Ovary (tissue), 9 donors: ENCODE results near the gene C7orf33. TPM values are rescaled to one million over a fixed set of nuclear protein-coding genes. Genes with fewer than 3 reads are reported as not detected.

Experiments used
- DNase-seq, 5 donors: peaks; one replicate each; pipeline ENCODE4 v3.0.0-alpha.2; 2019 to 2020
- H3K27ac ChIP-seq, 2 donors: fragments of 200-600 bp; one replicate each; pipeline versions ENCODE4 v1.5.1 to v1.8.0; 2019 to 2022
- H3K27me3 ChIP-seq: fragments of 200-600 bp; one replicate; pipeline ENCODE4 v1.8.0; 2022
- H3K36me3 ChIP-seq: fragments of 200-600 bp; sonication (generic); one replicate; pipeline ENCODE4 v1.5.1; 2019
- H3K4me1 ChIP-seq: one replicate; pipeline ENCODE4 v1.8.1; 2013; ENCODE audit warnings: mild to moderate bottlenecking, moderate library complexity; ENCODE audit not compliant: insufficient read depth
- H3K4me3 ChIP-seq: fragments of 200-600 bp; sonication (generic); one replicate; pipeline ENCODE4 v1.5.1; 2017
- H3K9me3 ChIP-seq, 2 donors: fragments of 200-600 bp in 1 of 2; sonication (generic) in 1 of 2; one replicate each; pipeline versions ENCODE4 v1.5.1 to v1.8.1; 2013 to 2019; ENCODE audit warnings: mild to moderate bottlenecking in 1 of 2, moderate library complexity in 1 of 2
- EP300 ChIP-seq: sonication (generic); formaldehyde crosslinking; IDR thresholded peaks from one replicate; pipeline ENCODE4 v1.6.1; 2017; ENCODE audit warnings: antibody characterized with exemption
- POLR2A ChIP-seq: fragments of 450-650 bp; IDR thresholded peaks from one replicate; pipeline ENCODE4 v1.6.1; 2017; ENCODE audit warnings: antibody characterized with exemption, mild to moderate bottlenecking, moderate library complexity
- WGBS, 3 donors: extraction: QIAGEN DNeasy Blood & Tissue Kit in 1 of 3; methylation state at CpG; one replicate each; pipeline versions ENCODE4 v1.1.5 to v1.1.7; 2013 to 2017; 5-methylcytosine and 5-hydroxymethylcytosine counted together
- intact Hi-C, 4 donors: fragments of 100-400 bp; cut with DNase I; formaldehyde crosslinking; loops; one replicate each; pipeline versions ENCODE4 v1.11.0 to v1.15.1; 2022 to 2023
- polyA plus RNA-seq, 2 donors: library from polyadenylated mRNA; stranded (reverse); fragments of 200-250 nt in 1 of 2; fragments of 350-450 nt in 1 of 2; fragmentation: Illumina TruSeq in 1 of 2; extraction: RNeasy Lipid Tissue Mini Kit (QIAGEN cat#74804) in 1 of 2; gene quantifications; one replicate each; pipeline ENCODE4 v1.2.3, GENCODE V29; 2013 to 2014
- total RNA-seq, 7 donors: library from RNA; depleted of rRNA in 2 of 7; stranded (reverse); fragments of >200 nt in 2 of 7; fragmentation: NEBNext Ultra II Directional in 3 of 7; extraction: Animal tissue kit (Norgen Biotek cat#: 25700) in 3 of 7; gene quantifications; one replicate each; pipeline versions ENCODE4 v1.1.0 to v1.2.4, GENCODE V29; 2016 to 2023
- TF ChIP-seq, protein P1 (sequence below), 3 donors: fragments of 450-650 bp in 2 of 3; fragments of 200-600 bp in 1 of 3; IDR thresholded peaks; one replicate each; pipeline versions ENCODE4 v1.5.1 to v1.8.0; 2016 to 2022; ENCODE audit warnings: antibody characterized with exemption in 3 of 3, mild to moderate bottlenecking in 1 of 3
- donor health status: DM: no; HTN: no; CAD: no; lungs with moderate emphysema.
- donor health status: DM: no; HTN: no; CAD: no.
- donor health status: Bipolar disorder and iron deficiency.
- donor health status: DM: yes; HTN: yes; CAD: no.
- donor health status: DM: no; HTN: no; CAD: no.
- donor health status: DM: yes; HTN: yes; CAD: no.

Gene C7orf33
- total and polyA plus RNA-seq, 9 donors, result not detected

GRCh38 chr7:148575640-148576411 is 14.7 kb upstream of the C7orf33 start:
- no peak overlapping the region for H3K4me3 ChIP-seq
- 44 to 45% (median 44%) methylated on average over 8 of the region's 8 CpGs for WGBS, 3 donors
- no peak overlapping the region for H3K27ac ChIP-seq
- no peak for TF ChIP-seq POLR2A
- TF ChIP-seq, protein P1, sequence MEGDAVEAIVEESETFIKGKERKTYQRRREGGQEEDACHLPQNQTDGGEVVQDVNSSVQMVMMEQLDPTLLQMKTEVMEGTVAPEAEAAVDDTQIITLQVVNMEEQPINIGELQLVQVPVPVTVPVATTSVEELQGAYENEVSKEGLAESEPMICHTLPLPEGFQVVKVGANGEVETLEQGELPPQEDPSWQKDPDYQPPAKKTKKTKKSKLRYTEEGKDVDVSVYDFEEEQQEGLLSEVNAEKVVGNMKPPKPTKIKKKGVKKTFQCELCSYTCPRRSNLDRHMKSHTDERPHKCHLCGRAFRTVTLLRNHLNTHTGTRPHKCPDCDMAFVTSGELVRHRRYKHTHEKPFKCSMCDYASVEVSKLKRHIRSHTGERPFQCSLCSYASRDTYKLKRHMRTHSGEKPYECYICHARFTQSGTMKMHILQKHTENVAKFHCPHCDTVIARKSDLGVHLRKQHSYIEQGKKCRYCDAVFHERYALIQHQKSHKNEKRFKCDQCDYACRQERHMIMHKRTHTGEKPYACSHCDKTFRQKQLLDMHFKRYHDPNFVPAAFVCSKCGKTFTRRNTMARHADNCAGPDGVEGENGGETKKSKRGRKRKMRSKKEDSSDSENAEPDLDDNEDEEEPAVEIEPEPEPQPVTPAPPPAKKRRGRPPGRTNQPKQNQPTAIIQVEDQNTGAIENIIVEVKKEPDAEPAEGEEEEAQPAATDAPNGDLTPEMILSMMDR (IDR thresholded peaks at IDR 0.05), result peak in 1 of 3 donors; percentile 46
- DNase-seq, result peak; percentile 29 to 70 (median 42)
- H3K4me1 ChIP-seq, result no peaks in the 10 kb centered on the region
- no peaks in the 10 kb centered on the region for H3K36me3 ChIP-seq
- no peaks in the 10 kb centered on the region for H3K9me3 ChIP-seq
- intact Hi-C loops, result loop anchor here in 2 of 4 donors (5.0 to 10.0 kb wide), 2 partner anchors 381 to 389 kb away; no protein-coding TSS in a partner anchor
- no peaks in the 10 kb centered on the region for H3K27me3 ChIP-seq

DNA sequence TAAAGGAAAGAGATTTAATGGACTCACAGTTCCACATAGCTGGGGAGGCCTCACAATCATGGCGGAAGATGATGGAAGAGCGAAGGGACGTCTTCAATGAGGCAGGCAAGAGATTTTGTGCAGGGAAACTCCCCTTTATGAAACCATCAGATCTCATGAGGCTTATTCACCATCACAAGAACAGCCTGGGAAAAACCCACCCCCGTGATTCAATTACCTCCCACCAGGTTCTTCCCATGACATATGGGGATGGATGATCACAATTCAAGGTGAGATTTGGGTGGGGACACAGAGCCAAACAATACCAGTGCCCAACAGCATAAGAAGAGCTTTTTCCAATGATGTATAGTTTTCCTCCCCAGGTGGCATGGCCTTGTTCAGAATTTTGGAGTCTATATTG is 11.2 kb upstream of the C7orf33 start:
- no peaks in the 10 kb centered on the region for H3K4me1 ChIP-seq
- intact Hi-C loops, result loop anchor here in 2 of 4 donors (5.0 to 10.0 kb wide), 2 partner anchors 378 to 385 kb away; no protein-coding TSS in a partner anchor
- H3K27ac ChIP-seq, result no peak overlapping the region
- H3K36me3 ChIP-seq, result no peaks in the 10 kb centered on the region
- no peaks in the 10 kb centered on the region for H3K9me3 ChIP-seq
- H3K27me3 ChIP-seq, result no peaks in the 10 kb centered on the region
- DNase-seq, result no peak
- TF ChIP-seq, protein P1 (IDR thresholded peaks at IDR 0.05), result no peak
- no peak for TF ChIP-seq EP300
- no peak for TF ChIP-seq POLR2A
- no peak overlapping the region for H3K4me3 ChIP-seq
- WGBS, 3 donors, result 91 to 94% (median 92%) methylated on average over 4 of the region's 4 CpGs

DNA sequence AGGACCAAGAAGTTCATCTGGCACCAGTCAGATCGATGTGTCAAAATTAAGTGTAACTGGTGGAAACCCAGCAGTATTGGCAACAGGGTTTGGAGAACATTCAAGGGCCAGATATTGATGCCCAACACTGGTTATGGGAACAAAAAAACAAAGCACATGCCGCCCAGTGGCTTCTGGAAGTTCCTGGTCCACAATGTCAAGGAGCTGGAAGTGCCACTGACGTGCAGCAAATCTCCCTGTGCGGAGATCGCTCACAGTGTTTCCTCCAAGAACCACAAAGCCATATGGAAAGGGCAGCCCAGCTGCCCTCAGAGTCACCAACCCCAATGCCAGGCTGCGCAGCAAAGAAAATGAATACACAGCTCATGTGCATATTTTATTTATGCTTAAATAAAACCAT is 10.1 kb upstream of the C7orf33 start:
- TF ChIP-seq, protein P1 (IDR thresholded peaks at IDR 0.05), result no peak
- TF ChIP-seq EP300 (no peak), POLR2A (no peak)
- no peak for DNase-seq
- Histone ChIP-seq H3K4me3 (no peak overlapping the region), H3K4me1 (no peaks in the 10 kb centered on the region), H3K9me3 (no peaks in the 10 kb centered on the region), H3K36me3 (no peaks in the 10 kb centered on the region), H3K27ac (no peak overlapping the region), H3K27me3 (no peaks in the 10 kb centered on the region)
- WGBS, 3 donors, result 81 to 96% (median 95%) methylated on average over 6 of the region's 6 CpGs
- intact Hi-C loops, result no loop called here

DNA sequence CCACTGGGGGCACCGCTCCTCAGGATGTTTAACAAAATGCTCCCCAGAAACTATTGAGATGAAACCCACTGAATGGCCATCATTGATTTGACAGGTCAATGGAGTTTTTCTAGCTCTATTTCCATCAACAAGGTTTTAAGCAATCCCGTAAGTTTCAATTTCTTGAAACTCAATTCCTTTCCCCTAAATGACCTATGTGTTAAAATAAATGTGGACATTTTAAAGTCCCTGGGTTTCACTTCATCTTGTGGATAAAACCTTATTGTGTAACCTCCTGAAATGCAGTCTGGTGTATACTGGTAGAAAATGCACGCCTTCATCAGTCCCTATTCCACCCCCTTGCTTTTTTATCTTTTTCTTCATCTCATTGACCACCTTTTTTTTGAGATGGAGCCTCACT is 8.9 kb upstream of the C7orf33 start:
- WGBS, 3 donors, result 81 to 92% (median 84%) methylated on average over 3 of the region's 3 CpGs
- Histone ChIP-seq H3K4me1 (no peaks in the 10 kb centered on the region), H3K4me3 (no peak overlapping the region), H3K9me3 (no peaks in the 10 kb centered on the region), H3K27me3 (no peaks in the 10 kb centered on the region), H3K36me3 (no peaks in the 10 kb centered on the region), H3K27ac (no peak overlapping the region)
- no peak for DNase-seq
- intact Hi-C loops, result no loop called here
- TF ChIP-seq EP300, result no peak
- TF ChIP-seq, protein P1 (IDR thresholded peaks at IDR 0.05), result no peak
- no peak for TF ChIP-seq POLR2A
